Neural progenitor cell (in vitro differentiated cells): ENCODE data around the gene ATXN1. TPM values are rescaled to one million over a fixed set of nuclear protein-coding genes. Genes with fewer than 3 reads are reported as not detected.

Source experiments
- DNase-seq: peaks from one replicate; pipeline ENCODE4 v3.0.0-alpha.2; 2016; ENCODE audit warnings: low spot score
- H2AFZ ChIP-seq: fragments of 200-600 bp; sonication (generic); replicated peaks from 2 replicates; pipeline ENCODE4 v1.6.1; 2016; ENCODE audit warnings: antibody characterized with exemption
- H3F3A ChIP-seq: fragments of 200-600 bp; sonication (generic); 2 replicates; pipeline ENCODE4 v1.6.1; 2016; ENCODE audit warnings: antibody characterized with exemption, low read depth
- H3K27ac ChIP-seq: fragments of 200-600 bp; sonication (generic); 2 replicates; pipeline ENCODE4 v1.5.1; 2016; ENCODE audit warnings: mild to moderate bottlenecking
- H3K27me3 ChIP-seq: fragments of 200-600 bp; sonication (generic); 2 replicates; pipeline ENCODE4 v1.6.1; 2016; ENCODE audit warnings: mild to moderate bottlenecking, moderate library complexity
- H3K36me3 ChIP-seq: fragments of 200-600 bp; sonication (generic); 2 replicates; pipeline ENCODE4 v1.5.1; 2016
- H3K4me1 ChIP-seq: fragments of 200-600 bp; sonication (generic); 2 replicates; pipeline ENCODE4 v1.6.1; 2016; ENCODE audit warnings: mixed run types
- H3K4me2 ChIP-seq: fragments of 200-600 bp; sonication (generic); 2 replicates; pipeline ENCODE4 v1.6.1; 2016
- H3K4me3 ChIP-seq: fragments of 200-600 bp; sonication (generic); 2 replicates; pipeline ENCODE4 v1.5.1; 2016
- H3K79me2 ChIP-seq: fragments of 200-600 bp; sonication (generic); 2 replicates; pipeline ENCODE4 v1.6.1; 2016; ENCODE audit warnings: low read depth
- H3K9ac ChIP-seq: fragments of 200-600 bp; sonication (generic); 2 replicates; pipeline ENCODE4 v1.6.1; 2016
- H3K9me3 ChIP-seq: fragments of 200-600 bp; sonication (generic); 2 replicates; pipeline ENCODE4 v1.5.1; 2016; ENCODE audit warnings: low read depth
- H4K20me1 ChIP-seq: fragments of 200-600 bp; sonication (generic); 2 replicates; pipeline ENCODE4 v1.6.1; 2016; ENCODE audit warnings: low read depth
- H3K27ac Mint-ChIP-seq: 3 replicates; pipeline ENCODE4 v1.8.0; 2021; ENCODE audit warnings: mixed read lengths
- H3K27me3 Mint-ChIP-seq: 2 replicates; pipeline ENCODE4 v1.8.0; 2022; ENCODE audit warnings: low read depth, mild to moderate bottlenecking, inconsistent platforms, moderate library complexity, mixed read lengths; ENCODE audit not compliant: insufficient read depth
- H3K36me3 Mint-ChIP-seq: 3 replicates; pipeline ENCODE4 v1.8.0; 2021; ENCODE audit warnings: mixed read lengths
- H3K4me1 Mint-ChIP-seq: 3 replicates; pipeline ENCODE4 v1.8.0; 2021; ENCODE audit warnings: mixed read lengths
- H3K4me3 Mint-ChIP-seq: 3 replicates; pipeline ENCODE4 v1.8.0; 2021; ENCODE audit warnings: mild to moderate bottlenecking, moderate library complexity, mixed read lengths
- H3K9me3 Mint-ChIP-seq: 3 replicates; pipeline ENCODE4 v1.8.0; 2020; ENCODE audit warnings: mixed read lengths
- CTCF ChIP-seq: fragments of 200-600 bp; sonication (generic); IDR thresholded peaks from 2 replicates; pipeline ENCODE4 v1.5.1; 2017; ENCODE audit warnings: antibody characterized with exemption, mild to moderate bottlenecking
- EZH2 ChIP-seq: fragments of 200-600 bp; sonication (generic); IDR thresholded peaks from 2 replicates; pipeline ENCODE4 v1.6.1; 2017; ENCODE audit warnings: antibody characterized with exemption, mild to moderate bottlenecking, moderate library complexity
- EZH2phosphoT487 ChIP-seq: fragments of 200-600 bp; sonication (generic); IDR thresholded peaks from 2 replicates; pipeline ENCODE4 v1.6.1; 2017; ENCODE audit warnings: antibody characterized with exemption
- total RNA-seq: library from RNA; depleted of rRNA; stranded (reverse); fragments of >200 nt; gene quantifications from 2 replicates; pipeline ENCODE4 v1.2.3, GENCODE V29; 2015; ENCODE audit warnings: low replicate concordance

The ATXN1 gene
- total RNA-seq, 1 donor from 2014 or later, result 3.6 TPM

DNA sequence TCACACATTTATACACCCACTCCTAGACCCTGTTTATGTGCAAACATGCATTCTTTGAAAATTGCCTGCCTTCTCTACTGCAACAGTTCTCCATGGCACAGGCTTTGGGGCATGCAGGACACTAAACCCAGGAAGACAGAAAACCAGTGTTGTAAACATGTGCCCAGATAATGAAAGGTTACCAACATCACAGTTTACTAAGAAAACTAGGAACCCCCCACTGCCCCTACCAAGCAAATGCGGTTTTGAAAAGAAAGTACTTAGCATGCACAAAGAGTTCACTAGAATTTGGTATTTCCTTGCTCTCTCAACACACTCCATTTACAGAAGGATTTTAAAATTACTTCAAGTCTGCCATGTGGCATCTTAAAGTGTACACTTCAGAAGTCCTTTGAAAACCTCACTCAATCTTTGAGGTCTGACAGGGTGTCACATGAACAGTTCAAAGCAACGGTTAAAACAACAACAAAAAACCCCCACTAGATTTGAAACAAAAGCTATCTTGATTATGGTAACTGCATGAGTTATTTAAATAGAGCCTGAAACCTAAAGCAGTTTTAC, 277.9 kb downstream of the ATXN1 start:
- no peaks in the 10 kb centered on the region for H4K20me1 ChIP-seq
- Mint-ChIP-seq H3K27ac (no peak overlapping the region), H3K27me3 (no peaks in the 10 kb centered on the region), H3K4me1 (no peaks in the 10 kb centered on the region), H3K4me3 (no peak overlapping the region), H3K9me3 (peaks cover 4% of the 10 kb centered on the region), H3K36me3 (peaks cover 5% of the 10 kb centered on the region)
- no peaks in the 10 kb centered on the region for H3K27me3 ChIP-seq
- no peak overlapping the region for H2AFZ ChIP-seq
- TF ChIP-seq EZH2phosphoT487 (no peak), CTCF (no peak), EZH2 (no peak)
- no peak overlapping the region for H3K9ac ChIP-seq
- no peaks in the 10 kb centered on the region for H3K4me1 ChIP-seq
- H3K36me3 ChIP-seq, result no peaks in the 10 kb centered on the region
- no peak overlapping the region for H3K27ac ChIP-seq
- H3K9me3 ChIP-seq, result no peaks in the 10 kb centered on the region
- H3F3A ChIP-seq, result no peaks in the 10 kb centered on the region
- no peak overlapping the region for H3K4me2 ChIP-seq
- H3K79me2 ChIP-seq, result no peaks in the 10 kb centered on the region
- DNase-seq, result no peak
- H3K4me3 ChIP-seq, result no peak overlapping the region

DNA sequence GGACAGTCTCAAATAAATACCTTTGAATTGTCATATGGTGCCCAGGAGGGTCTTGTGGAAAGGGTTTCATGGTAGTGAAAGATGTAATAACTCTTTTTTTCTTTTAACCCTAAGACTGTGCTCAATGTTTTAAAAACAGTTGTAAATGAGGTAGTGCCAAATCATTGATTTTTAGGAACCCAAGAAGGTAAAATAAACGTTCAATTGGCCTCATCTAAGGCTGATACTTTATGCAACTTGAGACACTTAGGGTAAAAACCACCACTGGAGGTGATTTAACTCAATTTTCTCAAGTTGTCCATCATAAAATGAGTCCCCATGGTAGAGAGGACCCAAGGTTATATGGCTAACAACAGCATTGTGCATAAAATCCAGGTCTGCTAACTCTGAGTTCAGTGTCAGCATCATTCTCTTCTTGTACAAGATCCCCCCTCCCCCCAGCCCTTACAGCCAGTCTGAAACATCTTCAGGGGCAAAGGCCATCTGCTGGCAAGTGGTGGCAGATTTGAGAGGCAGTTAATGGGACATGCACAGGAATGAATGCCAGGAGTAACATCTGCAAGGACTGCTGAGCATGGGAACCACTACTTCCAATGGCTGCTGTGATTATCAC, 278.5 kb downstream of the ATXN1 start:
- H4K20me1 ChIP-seq, result no peaks in the 10 kb centered on the region
- no peaks in the 10 kb centered on the region for H3K27me3 ChIP-seq
- no peak overlapping the region for H3K27ac ChIP-seq
- H2AFZ ChIP-seq, result no peak overlapping the region
- H3K27ac Mint-ChIP-seq, result no peak overlapping the region
- no peaks in the 10 kb centered on the region for H3F3A ChIP-seq
- H3K27me3 Mint-ChIP-seq, result no peaks in the 10 kb centered on the region
- H3K4me3 Mint-ChIP-seq, result no peak overlapping the region
- no peak overlapping the region for H3K4me3 ChIP-seq
- TF ChIP-seq EZH2phosphoT487, result no peak
- no peak for TF ChIP-seq EZH2
- TF ChIP-seq CTCF, result no peak
- H3K4me1 ChIP-seq, result no peaks in the 10 kb centered on the region
- no peak overlapping the region for H3K9ac ChIP-seq
- no peaks in the 10 kb centered on the region for H3K79me2 ChIP-seq
- H3K36me3 ChIP-seq, result no peaks in the 10 kb centered on the region
- H3K4me2 ChIP-seq, result no peak overlapping the region
- peaks cover 4% of the 10 kb centered on the region for H3K9me3 Mint-ChIP-seq
- DNase-seq, result no peak
- no peaks in the 10 kb centered on the region for H3K4me1 Mint-ChIP-seq
- peaks cover 5% of the 10 kb centered on the region for H3K36me3 Mint-ChIP-seq
- no peaks in the 10 kb centered on the region for H3K9me3 ChIP-seq

DNA sequence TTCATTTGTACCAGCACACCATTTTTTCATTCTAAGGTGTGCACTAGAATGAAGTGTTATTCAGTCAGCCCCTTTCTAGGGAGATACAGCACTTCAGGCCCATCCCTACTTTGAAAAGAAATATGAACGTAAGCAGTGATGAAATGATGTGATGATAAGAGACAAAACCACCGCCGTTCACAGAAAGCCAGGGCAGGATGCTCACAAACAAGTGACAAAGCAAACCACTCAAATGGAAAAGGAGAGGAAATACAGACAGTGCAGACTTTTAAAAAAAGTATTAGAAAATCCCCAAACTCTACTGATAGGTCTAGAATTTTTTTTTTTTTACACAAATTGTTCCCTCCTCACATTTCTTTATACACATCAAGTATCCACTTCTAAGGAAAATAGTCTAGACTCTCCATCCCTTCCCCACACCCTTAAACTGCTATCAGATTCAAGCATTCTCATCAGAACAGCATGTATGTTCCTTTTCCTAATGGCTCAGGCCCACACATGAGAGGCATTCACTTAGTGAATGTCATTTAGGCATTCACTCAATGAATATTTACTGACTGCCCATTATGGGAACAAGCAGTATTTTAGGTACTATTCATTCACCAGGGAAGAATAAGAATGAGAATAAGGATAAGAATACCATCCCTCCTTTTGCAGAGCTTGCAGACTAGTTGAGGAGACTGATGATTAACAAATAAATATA, 279.4 kb downstream of the ATXN1 start:
- Histone ChIP-seq H4K20me1 (no peaks in the 10 kb centered on the region), H2AFZ (no peak overlapping the region), H3K27ac (no peak overlapping the region), H3K4me2 (no peak overlapping the region), H3K79me2 (no peaks in the 10 kb centered on the region), H3K4me3 (no peak overlapping the region), H3K9ac (no peak overlapping the region), H3F3A (no peaks in the 10 kb centered on the region), H3K9me3 (no peaks in the 10 kb centered on the region), H3K4me1 (no peaks in the 10 kb centered on the region), H3K27me3 (no peaks in the 10 kb centered on the region), H3K36me3 (no peaks in the 10 kb centered on the region)
- Mint-ChIP-seq H3K27me3 (no peaks in the 10 kb centered on the region), H3K4me1 (no peaks in the 10 kb centered on the region), H3K36me3 (peaks cover 5% of the 10 kb centered on the region), H3K9me3 (peaks cover 4% of the 10 kb centered on the region), H3K27ac (no peak overlapping the region), H3K4me3 (no peak overlapping the region)
- TF ChIP-seq CTCF, result no peak
- TF ChIP-seq EZH2, result no peak
- no peak for TF ChIP-seq EZH2phosphoT487
- no peak for DNase-seq
